Ureter (tissue), 1 donor: ENCODE results near the gene CDC42BPG. TPM values are rescaled to one million over a fixed set of nuclear protein-coding genes. Genes with fewer than 3 reads are reported as not detected.

ENCODE experiments used
- DNase-seq: peaks from one replicate; pipeline ENCODE4 v3.0.0-alpha.2; 2020; ENCODE audit warnings: low spot score
- total RNA-seq: library from RNA; stranded (reverse); gene quantifications from one replicate; pipeline ENCODE4 v1.2.4, GENCODE V29; 2023
- donor health status: DM: yes; HTN: yes; CAD: no.

The CDC42BPG gene
- total RNA-seq, 1 donor from 2014 or later, result 28.5 TPM

DNA sequence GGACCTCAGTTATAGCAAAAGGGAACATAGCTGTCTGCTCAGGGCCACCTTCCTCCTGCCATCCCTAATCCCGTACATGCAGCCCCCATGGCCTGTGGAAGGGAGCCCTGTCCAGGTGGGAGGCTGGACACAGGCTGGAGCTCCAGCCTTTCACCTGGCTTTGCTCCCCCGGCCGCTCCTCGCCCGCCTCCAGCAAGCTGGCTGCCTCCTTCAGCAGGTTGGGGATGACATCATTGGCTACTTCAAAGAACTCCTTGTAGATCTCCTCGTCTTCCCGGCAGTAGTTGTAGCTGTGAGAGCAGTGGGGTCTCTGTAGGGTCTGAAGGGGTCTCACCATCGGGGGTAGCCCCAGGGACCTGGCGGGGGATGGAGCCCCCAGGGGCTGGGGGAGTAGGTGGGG, 39.0 kb downstream of the CDC42BPG start:
- DNase-seq, result no peak

DNA sequence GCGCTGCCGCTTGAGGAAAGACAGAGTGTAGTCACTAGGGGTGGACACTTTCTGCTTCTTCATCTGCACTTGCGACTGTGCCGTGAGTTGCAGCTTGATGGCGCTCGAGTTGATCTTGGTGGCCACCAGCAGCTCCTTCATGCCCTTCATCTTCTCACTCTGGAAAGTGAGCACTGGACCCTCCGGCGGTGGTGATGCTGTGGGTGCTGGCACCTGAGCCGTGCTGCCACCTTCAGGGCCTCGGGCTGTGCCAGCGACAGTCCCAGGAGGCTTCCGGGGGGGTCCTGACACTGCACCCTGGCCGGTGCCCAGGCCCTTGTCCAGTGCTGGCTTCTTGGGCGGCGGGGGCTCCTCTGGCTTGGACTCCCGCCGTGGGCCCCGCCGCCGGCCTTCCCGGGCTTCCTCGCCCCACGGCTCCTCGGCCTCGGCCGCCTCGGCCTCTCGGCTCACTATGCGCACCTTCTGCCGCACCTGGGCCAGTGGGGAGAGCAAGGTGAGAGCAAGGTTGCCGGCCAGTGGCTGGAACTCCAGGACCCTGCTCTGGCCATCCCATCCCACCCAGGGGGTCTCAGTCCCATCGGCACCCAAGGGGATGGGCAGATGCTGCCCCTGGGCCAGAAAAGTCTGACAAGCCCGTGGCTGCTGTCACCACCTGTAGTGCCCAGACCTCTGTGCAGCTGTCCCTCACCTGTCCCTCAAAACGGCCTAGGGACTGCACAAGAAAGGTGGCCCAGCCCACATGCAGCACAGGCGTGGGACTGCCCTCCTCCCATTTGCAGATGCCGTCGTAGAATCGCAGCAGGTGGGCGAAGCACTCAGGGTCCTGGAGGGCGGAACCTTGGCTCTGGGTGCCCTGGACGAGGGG, 39.9 kb downstream of the CDC42BPG start:
- DNase-seq, result no peak

DNA sequence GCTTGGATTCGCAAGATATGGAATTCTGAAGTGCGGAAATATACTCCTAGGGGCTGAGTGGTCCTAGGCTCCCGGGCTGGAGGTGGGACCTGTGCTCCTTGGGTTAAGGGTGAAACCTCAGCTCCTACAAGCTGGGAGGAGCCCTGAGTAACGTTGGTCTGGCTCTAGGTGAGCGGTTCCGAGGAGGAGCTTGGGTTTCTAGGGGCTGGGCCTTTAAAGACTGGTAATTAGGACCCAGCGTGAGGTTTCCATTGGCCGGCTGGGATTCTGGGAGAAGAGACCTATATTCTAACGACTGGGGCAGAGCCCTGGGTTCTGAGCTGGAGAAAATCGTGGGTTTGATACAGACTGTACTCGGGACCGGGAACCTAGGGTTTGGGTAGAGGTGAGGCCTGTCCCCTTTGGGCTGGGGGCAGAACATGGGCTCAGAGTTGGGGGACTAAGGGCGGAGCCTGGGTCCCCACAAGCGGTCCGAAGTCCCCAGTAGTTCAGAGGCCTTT, 40.6 kb downstream of the CDC42BPG start:
- no peak for DNase-seq

DNA sequence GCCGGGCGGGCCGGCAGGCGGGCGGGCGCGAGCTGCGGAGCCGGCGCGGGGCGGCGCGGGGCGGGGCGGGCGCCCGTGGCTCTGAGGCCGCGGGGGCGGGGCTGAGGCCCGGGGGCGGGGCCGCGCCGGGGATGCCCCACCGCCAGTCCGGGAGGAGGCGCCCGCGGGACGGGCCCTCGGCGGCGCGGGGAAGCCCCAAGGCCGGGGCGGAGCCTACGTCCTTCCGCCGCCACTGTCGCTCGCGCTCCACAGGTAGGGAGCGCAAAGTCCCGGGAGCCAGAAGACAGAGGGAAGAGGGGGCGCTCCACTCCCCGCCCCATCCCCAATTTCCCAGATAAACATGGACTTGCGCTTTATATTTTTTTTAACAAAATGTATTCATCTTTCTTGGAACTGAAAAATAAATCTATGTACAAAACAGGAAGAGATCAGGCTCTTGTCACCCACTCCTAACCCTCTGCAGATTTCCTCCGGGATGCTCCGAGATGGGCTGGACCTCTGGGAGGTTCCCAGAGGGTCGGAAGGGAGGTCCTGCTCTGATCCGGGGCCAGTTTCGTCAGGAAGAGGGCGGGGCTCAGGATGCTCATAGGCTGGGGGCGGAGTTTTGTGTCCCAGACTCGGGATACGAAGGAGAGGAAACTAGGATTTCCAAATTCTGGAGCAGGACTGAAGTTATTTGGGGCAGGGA, 41.2 kb downstream of the CDC42BPG start, which contains the start of gene MAP4K2:
Gene MAP4K2, minus strand, starts transcription at position 57 of the 688 bp plus-strand sequence. CDS start 65 bp downstream, outside the sequence.
- DNase-seq, result peak; percentile 82

DNA sequence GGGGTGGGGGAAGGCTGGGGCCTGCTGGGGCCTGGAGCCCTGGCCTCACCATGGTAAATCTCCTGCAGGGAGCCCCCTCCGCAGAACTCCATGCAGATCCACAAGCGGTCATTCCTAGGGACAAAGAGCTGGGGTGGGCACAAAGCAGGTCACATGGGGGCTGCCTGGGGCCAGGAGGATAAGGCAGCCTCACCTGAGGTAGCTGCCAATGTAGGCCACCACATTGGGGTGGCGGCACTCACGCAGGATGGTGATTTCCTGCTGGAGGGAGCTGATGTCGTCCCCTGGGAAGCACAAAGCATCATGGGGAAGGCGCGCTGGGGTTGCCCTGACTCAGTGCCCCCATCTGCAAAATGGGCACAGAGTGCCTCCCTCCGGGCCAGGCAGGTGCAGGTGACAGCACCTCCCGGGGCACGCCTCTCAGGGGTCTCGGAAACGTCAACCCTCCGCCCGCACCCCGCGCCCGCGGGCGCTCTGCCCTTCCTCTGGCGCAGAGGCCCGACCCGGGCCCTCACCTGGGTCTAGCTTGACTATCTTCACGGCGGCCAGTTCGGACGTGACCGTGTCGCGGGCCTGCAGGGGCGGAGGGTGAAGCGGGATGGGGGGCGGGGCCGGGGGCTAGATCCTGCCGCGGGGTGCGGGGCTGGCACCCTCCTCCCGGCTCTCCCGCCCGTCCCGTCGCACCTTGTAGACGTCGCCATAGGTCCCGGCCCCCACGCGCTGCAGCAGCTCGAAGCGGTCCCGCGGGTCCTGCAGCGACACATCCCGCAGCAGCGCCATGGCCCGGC, 41.9 kb downstream of the CDC42BPG start:
- no peak for DNase-seq

DNA sequence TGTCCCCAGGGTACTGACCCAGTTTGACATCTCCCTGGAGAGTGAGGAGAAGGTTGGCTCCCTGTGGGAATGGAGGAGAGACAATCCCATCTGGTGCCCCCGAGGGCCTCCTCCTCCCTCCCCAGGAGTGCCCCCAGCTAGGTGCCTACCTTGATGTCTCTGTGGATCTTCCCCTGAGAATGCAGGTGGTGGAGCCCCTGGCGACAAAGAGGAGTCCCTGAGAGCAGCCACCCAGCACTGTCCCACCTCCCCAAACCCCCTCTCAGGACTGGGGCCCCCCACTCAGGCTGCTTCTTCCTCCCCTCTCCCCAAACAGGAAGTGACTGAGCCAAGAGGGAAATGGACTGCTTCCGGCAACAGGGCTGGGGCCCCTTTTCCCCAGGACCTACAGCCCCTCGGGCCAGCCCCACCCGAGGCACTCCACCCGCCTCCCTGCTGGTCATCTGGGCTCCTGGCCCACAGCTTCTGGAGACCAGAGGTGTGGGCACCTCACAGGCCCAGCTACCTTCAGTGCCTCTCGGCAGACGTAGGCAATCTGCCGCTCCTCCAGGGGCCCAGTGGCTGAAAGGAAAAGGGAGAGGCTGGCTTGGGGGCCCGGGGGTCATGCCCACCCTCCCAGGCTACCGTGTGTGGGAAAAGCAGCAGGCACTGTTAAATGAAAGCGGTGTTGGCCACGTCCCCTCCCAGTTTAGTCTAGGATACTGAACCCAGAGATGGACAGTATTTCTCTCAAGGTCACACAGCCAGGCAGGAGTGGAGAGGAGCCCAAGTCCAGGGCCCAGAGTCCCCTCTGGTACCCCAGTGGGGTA, 42.7 kb downstream of the CDC42BPG start:
- DNase-seq, result no peak

DNA sequence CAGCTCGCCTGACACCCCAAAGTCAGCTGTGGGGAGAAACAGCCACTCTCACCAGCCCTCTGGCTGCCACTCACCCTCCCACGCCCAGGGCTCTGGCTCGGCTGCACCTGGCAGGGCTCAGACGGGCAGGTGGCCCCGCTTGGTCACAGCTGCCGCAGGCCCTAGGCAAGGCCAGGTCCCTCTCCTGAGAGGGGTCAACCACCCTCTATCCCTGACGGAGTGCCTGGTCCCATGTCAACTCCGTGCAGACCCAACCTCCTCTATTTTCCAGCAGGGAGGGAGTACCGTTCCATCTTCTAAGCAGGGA, 43.3 kb downstream of the CDC42BPG start:
- DNase-seq, result no peak

DNA sequence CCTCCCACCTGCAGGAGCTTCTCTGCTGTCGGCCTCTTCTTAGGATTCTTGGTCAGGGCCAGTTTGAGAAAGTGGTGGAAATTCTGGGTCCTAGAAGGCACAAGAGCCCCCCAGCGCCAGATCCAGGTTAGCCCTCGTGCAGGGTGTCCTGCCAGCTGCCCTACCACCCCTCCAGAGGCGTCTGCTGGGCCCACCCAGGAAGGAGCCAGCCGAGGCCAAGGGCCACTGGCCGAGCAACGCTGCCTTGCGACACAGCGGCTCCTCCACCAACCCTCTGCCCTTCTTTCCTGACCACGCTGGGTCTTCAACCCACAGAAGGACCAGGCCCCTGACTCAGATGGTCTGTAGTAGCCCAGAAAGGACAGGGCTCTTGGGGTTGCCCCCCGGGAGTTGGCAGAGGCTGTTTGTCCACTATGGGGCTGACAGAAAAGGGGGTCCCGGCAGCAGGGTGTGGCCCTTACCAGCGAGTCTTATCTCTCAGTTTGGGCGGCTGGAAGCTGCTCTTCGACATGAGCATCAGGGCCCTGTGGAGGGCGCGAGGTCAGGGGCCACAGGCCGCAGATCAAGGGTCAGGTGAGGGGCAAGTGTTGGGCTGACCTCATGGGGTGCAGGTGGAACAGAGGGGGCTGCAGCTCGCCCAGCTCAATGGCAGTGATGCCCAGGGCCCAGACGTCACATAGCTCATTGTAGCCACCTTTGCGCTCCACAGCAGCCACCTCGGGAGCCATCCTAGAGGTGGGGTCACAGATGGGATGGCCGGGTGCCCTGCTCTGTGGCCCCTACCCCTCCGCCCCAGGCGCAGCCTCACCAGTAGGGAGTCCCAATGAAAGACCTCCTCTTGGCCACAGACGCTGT, 43.9 kb downstream of the CDC42BPG start:
- no peak for DNase-seq

DNA sequence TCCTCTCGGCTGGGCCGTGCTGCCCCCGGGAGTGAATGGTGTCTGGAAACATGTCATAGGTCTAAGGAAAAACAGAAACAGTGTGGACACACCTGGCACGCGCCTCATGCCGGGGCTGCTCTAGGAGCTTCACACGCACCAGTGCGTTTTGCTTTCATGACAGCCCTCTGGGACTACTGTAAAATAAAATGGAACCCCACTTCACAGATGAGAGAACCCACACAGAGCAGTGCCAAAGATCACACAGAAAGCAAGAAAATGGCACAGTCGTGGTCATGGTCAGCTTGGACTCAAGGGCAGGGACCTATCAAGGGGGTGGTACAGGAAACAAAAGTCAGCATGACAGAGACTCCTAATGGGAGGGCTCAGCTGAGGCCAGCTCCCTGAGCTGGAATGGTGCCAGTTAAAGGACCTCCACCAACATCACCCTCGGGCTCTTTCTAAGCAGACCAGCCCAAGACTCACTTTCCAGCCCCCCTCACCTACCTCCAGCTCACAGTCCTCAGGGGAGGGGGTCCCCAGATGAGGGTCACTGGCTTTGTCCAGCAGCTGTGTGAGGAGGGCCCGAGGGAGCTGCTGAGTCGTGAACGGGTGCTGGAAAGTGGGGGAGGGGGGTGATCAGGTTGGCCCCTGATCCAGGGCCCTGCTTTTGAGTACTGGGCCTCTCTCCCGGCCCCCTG, 44.7 kb downstream of the CDC42BPG start:
- DNase-seq, result no peak

DNA sequence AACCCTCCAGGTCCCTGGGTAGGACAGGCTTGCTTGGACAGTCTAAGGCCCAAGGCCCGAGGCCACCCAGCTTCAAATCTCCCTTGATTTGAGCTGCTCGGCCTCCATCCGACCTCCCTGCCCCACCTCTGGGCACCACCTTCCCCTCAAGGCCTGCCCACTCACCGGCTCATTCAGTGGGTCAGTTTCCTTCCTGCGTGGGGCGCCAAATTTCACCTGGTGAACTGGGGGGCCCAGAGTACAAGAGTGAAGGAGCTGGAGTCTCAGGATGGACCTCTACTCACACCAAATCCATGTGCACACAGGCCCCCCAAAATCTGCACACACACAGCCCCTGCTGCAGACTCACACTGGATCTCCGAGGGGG, 45.2 kb downstream of the CDC42BPG start:
- no peak for DNase-seq

DNA sequence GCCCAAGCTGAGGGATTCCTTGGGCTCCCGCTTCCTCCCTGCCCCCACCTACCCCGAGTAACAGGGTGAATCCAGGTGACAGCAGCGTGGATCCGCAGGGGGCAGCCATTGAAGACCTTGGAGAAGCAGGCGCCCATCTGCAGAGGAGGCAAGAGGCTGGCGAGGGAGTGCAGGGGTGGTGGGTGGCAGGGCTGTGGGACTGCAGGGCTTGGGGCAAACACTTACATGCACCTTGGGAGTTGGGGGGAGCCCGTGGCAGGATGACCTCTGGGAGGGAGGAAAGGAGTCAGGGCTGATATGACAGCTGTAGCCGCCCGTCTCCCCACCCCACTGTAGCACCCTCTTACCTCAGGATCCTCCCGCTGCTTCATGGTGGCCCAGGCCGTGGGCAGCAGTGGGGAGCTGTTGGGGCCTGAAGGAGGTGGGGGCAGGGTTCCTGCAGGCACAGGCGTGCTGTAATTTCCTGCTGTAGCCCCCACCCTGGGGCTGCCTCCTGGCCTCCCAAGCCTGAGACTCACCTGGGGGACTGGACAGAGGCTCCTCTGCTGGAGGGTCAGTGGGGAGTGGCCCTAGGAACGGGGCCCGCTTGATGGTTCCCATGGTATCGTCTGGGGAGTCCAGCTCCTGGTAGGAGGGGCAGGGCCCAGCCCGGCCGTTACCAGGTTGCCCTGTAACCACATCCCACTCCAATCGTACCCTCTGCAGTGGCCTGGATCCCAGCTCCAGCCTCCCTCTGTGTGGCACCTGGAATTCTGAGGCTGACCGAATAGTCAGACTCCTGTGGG, 47.5 kb downstream of the CDC42BPG start:
- DNase-seq, result no peak

DNA sequence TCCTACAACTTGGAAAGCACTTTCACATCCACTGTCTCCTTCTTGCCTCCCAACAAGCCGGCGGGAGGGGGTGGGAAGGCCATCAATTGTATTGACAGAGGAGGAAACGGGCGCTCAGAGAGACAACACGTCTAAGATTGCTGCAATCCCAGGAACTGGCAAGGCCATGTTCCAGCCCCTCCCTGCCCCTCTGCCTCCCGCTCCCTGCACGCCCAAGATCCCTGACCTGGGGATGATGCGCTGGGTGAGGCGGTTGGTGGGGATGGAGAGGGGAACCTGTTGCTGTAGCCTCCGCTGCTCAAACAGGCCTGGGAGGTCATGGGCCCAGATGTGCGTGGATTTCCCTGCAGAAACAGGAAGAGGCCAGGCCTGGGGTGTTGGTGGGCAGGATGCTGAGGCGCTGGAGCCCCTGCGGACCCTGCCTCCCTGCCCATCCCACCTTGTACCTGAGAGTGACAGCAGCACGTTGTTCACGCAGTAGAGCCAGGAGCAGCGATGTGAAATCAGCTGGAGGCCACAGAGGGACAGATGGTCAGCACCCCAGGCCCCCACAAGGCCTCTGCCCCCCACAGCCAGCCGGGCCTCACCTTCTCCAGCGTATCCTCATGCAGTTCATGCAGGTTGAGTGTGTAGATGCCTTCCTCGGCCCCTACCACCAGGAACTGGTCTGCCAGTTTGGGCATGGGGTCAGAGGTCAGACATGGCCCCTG, 48.3 kb downstream of the CDC42BPG start:
- DNase-seq, result no peak

DNA sequence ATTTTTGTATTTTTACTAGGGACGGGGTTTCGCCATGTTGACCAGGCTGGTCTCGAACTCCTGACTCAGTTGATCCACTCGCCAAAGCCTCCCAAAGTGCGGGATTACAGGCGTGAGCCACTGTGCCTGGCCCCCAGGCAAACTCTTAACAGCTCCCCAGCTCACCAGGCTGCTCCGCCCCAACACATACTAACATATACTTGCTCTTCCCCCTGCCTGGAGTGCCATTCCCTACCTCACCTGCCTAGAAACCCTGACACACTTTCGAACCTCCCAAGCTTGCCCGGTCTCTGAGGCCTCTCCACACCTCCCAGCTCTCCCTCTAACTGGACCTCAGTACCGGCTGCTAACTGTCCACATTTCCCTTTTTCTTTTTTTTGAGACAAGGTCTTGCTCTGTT, 49.9 kb downstream of the CDC42BPG start:
- DNase-seq, result no peak

DNA sequence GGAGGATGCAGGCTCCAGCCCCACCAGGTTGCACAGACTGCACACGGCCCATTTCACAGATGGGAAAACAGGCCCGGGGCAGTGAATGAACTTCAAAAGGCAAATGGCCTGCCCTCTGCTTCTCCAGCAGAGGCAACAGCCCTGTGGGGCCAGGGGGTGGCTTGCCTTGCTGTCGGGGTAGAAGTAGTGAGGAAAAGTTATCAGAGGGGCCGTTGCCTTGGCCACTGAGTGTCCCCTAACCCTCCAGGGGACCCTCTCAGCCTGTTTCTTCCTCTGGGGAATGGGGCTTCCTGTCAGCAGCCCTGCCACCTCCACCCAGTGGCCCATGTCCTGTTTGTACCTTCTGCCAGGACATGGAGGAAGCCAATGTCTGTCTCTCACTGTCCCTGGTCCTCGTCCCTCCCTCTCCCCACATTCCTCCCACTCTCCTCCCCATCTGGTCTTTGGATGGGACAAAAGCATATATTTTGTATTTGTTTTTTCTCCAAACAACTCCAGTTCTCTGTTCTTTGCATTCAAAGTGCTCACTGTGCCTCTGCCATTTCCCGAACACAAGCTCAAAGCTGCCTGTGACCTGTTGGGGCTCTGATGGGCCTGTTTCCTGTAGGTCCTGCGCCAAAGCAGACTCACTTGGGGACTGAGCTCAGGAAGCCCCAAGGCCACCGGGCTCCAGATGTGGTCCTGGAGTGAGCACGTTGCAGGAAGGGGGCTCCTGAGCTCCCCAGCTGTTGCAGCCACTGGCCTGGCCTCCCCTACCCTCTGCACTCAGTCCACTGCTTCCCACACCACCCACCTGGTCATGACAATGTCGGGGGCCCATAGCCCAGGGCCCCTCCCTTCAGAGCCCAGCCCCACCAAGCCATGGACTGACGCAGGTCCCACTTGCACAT, 50.9 kb downstream of the CDC42BPG start:
- no peak for DNase-seq

DNA sequence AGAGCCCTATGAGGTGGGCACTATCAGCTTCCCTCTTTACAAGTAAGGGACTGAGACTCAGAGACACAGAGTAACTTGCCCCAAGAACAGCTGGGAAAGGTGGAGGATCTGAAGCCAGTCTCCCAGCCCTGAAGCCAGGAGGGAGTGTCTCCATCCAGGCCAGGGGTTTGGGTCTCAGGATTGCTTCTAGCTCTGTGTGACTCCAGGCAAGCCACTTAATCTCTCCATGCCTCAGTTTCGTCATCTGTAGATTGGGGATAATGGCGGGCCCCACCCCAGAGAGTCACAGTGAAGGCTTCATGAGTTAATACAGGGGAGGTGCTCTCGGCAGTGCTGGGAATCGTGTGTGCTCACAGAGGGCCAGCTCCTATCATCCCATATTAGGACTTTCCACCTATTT, 52.0 kb downstream of the CDC42BPG start:
- no peak for DNase-seq

DNA sequence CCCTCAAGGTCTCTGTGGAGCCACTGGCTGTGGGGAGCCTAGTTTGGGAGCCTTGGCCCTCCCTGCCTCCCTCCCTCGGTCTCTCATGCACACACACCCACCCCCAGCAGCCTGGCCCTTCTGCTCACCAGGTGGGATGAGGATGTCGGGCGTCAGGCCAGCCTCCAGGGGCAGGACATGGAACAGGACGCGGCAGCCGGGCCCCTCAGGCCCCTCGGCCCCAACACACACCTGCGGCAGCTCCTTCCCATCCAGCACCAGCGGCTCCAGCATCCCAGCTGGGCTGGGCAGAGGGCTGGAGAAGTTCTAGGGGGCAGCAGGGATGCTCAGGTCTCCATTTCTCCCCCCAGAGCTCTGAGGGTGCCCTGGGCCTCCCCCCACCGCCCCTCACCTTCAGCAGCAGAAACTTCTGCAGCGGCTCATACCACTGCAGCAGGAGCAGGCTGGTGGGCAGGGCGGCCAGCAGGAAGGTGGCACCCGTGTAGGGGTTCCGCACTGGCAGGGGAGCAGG, 52.6 kb downstream of the CDC42BPG start:
- DNase-seq, result no peak
